HG03039 (cell line): Measurements from ENCODE around the gene CHRNA10.
"Not testable (repeated sequence)": the region's sequence is repeated elsewhere in the genome, so short reads cannot be mapped to it uniquely, and the experiment has no call there.

Experiments
- ATAC-seq: cut with Tn5 transposase; IDR thresholded peaks from one replicate; pipeline ENCODE4 v1.9.1; 2021; ENCODE audit warnings: mild to moderate bottlenecking, moderate library complexity; ENCODE audit not compliant: unreplicated experiment

CHRNA10 gene

GRCh38 chr11:3665336-3666022 lies 5.7 kb downstream of the CHRNA10 start:
- no peak for ATAC-seq

- no peak for ATAC-seq
These were observed 7.1 kb downstream of the CHRNA10 start for GRCh38 chr11:3664032-3664630.

GRCh38 chr11:3662856-3663255 lies 8.3 kb downstream of the CHRNA10 start:
- ATAC-seq = no peak

- ATAC-seq = no peak
These were observed 10.2 kb downstream of the CHRNA10 start for GRCh38 chr11:3660960-3661359.

- ATAC-seq = no peak
These were observed 11.3 kb downstream of the CHRNA10 start for GRCh38 chr11:3659595-3660515.

- ATAC-seq = no peak
These were observed 12.9 kb downstream of the CHRNA10 start for GRCh38 chr11:3658252-3658651.

- ATAC-seq = not testable (repeated sequence)
These were observed 13.9 kb downstream of the CHRNA10 start for GRCh38 chr11:3657331-3657730.

GRCh38 chr11:3655547-3655946 lies 15.6 kb downstream of the CHRNA10 start:
- no peak for ATAC-seq

- ATAC-seq = not testable (repeated sequence)
These were observed 18.7 kb downstream of the CHRNA10 start for GRCh38 chr11:3652514-3652913.

- not testable (repeated sequence) for ATAC-seq
These were observed 21.8 kb downstream of the CHRNA10 start for GRCh38 chr11:3649374-3649773.

- not testable (repeated sequence) for ATAC-seq
These were observed 22.3 kb downstream of the CHRNA10 start for GRCh38 chr11:3648843-3649242.

GRCh38 chr11:3645552-3645951 lies 25.6 kb downstream of the CHRNA10 start:
- no peak for ATAC-seq

- no peak for ATAC-seq
These were observed 26.4 kb downstream of the CHRNA10 start, which contains the start of gene ART1 for GRCh38 chr11:3644817-3645235. TSS of gene ART1 (plus strand) at chr11:3645128. CDS start at chr11:3659214, 14,086 bp downstream.

GRCh38 chr11:3643102-3643546 lies 28.1 kb downstream of the CHRNA10 start:
- ATAC-seq = not testable (repeated sequence)

GRCh38 chr11:3642071-3642951 lies 28.9 kb downstream of the CHRNA10 start:
- ATAC-seq = no peak

GRCh38 chr11:3641701-3642070 lies 29.5 kb downstream of the CHRNA10 start, which contains the start of gene ART5:
TSS of gene ART5 (minus strand) at chr11:3641992. CDS start at chr11:3641862, 130 bp downstream.
- no peak for ATAC-seq

- no peak for ATAC-seq
These were observed 30.0 kb downstream of the CHRNA10 start for GRCh38 chr11:3641191-3641590.

GRCh38 chr11:3639841-3640240 lies 31.3 kb downstream of the CHRNA10 start:
- ATAC-seq = no peak

GRCh38 chr11:3638513-3638912 lies 32.7 kb downstream of the CHRNA10 start:
- ATAC-seq = no peak

GRCh38 chr11:3637201-3637600 lies 34.0 kb downstream of the CHRNA10 start:
- no peak for ATAC-seq
